Measurements from ENCODE around the gene SLC25A29.

Gene SLC25A29

DNA sequence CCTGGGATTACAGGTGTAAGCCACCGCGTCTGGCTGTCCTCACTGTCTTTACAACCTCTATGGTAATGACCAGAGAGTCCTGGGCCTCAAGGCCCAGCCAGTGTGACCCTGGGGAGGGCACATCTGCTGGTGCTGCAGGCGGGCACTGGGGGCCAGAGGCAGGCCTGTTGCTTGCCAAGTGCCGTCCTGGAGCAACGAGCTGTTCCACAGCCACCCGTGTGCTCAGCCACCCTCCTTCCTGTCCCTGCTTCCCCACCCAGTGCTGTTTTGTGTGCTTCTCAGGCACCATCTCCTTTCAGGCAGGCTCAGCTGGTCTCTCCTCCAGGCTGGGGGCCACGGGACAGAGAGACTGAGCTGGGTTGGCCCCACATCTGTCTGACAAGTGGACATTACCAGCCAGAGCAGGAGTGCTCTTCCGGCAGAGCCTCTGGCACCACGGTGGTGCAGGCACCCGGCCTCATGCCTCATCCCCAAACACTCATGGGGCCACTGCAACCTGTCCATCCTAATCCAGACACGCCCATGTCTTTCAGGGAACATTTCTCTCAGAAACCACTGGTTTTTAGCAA is 25.9 kb upstream of the SLC25A29 start:
- in situ Hi-C loops (cut with MboI; ENCODE audit: low sequenced_read_pairs) = no loop called here

DNA sequence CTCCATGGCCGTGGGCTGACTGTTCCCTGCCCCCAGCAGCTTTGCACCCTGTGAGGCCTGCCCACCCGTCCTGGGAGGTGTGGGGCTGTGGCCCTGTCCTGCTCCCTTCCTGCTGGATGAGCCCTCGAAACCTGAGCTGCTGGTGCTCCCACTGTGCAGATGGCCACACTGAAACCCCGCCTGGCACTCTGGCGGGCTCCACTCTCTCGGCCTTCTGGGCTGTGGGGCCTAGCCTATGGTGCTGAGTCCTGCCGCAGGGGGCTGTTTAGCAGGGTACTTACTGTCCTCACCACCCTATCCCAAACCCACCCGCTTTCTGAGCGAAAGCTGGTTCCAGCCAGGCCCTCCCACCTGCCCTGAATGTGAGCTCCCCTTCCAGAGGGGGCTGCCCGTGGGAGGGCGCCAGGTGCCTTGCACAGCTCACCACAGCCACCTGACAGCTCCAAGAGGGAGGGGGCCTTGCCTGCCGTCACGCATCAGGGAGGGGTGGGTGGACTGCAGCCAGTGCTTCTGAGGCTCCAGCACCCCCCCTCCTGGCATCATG is 24.2 kb upstream of the SLC25A29 start:
- in situ Hi-C loops (cut with MboI; ENCODE audit: low sequenced_read_pairs) = no loop called here

DNA sequence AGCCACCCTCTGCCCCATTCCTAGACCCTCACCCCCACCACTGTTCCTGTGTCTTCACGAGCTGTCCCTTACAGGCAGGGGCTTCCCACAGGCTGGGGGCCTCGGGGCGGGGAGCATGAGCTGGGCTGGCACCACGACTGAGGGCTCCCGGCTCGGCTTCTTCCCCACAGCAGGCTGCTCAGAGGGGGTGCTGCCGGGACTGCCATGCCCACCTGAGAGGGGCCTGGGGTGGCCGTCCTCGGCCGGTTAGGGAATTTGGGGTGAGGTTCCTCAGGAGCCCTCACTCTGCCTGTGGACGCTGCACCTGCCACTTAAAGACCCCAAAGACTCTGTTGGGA is 23.7 kb upstream of the SLC25A29 start:
- in situ Hi-C loops (cut with MboI; ENCODE audit: low sequenced_read_pairs) = no loop called here

DNA sequence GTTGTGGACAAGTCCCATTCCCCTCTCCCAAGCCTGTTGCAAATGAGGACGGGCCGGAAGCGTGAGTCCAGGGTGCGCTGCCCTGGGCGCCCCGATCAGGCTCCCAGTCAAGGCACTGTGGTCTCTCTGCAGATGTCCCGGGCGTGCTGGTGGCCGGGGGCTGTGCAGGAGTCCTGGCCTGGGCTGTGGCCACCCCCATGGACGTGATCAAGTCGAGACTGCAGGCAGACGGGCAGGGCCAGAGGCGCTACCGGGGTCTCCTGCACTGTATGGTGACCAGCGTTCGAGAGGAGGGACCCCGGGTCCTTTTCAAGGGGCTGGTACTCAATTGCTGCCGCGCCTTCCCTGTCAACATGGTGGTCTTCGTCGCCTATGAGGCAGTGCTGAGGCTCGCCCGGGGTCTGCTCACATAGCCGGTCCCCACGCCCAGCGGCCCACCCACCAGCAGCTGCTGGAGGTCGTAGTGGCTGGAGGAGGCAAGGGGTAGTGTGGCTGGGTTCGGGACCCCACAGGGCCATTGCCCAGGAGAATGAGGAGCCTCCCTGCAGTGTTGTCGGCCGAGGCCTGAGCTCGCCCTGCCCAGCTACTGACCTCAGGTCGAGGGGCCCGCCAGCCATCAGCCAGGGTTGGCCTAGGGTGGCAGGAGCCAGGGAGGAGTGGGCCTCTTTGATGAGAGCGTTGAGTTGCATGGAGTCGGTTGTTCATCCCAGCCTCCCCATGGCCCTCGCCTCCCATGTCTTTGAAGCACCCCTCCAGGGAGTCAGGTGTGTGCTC is 23.2 kb upstream of the SLC25A29 start:
- in situ Hi-C loops (cut with MboI; ENCODE audit: low sequenced_read_pairs) = no loop called here

DNA sequence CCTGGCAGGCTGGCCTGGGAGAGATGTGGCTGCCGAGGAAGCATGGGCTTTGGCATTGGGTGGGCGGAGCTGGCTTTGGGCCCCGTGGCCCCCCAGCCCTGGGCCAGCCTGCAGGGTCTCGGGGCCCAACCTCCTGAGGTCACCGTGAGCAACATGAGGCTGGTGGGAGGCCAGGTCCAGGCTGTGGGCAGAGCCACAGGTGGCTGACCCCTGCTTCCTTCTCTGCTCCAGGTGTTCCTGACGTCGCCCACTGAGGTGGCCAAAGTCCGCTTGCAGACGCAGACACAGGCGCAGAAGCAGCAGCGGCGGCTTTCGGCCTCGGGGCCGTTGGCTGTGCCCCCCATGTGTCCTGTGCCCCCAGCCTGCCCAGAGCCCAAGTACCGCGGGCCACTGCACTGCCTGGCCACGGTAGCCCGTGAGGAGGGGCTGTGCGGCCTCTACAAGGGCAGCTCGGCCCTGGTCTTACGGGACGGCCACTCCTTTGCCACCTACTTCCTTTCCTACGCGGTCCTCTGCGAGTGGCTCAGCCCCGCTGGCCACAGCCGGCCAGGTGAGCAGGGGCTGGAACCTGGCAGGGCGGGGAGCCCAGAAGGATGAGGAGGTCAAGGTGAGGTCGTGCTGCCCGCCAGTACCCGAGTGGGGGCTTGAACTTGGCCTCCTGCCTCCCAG is 22.4 kb upstream of the SLC25A29 start:
- in situ Hi-C loops (cut with MboI; ENCODE audit: low sequenced_read_pairs) = no loop called here

DNA sequence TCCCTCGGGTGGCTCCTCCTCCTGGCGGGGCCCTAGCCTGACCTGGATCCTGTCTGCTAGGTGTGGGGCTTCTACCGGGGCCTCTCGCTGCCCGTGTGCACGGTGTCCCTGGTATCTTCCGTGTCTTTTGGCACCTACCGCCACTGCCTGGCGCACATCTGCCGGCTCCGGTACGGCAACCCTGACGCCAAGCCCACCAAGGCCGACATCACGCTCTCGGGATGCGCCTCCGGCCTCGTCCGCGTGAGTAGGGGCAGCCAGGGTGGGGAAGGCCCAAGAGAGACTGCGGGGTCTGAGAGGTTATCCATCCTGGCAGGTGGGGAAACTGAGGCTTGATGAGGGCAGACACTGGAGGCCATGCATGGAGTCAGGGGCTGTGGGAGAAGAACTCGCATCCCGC is 20.9 kb upstream of the SLC25A29 start:
- in situ Hi-C loops (cut with MboI; ENCODE audit: low sequenced_read_pairs) = no loop called here

DNA sequence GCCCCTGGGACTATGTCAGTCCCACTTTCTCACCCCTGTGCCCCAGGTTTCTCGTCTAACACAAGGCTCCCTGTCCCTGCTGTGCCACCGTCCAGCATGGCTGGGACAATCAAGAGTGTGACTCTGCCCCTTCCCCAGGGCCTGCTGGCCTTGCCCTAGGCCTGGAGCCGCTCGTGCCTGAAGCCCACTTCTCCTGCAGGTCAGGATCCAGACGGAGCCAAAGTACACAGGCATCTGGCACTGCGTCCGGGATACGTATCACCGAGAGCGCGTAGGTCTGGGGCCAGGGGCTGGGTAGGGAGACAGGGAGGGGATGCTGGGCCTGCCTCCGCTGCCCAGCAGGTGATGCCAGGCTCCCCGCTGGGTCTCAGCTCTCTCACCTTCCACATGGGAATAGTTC is 19.7 kb upstream of the SLC25A29 start:
- in situ Hi-C loops (cut with MboI; ENCODE audit: low sequenced_read_pairs) = no loop called here

DNA sequence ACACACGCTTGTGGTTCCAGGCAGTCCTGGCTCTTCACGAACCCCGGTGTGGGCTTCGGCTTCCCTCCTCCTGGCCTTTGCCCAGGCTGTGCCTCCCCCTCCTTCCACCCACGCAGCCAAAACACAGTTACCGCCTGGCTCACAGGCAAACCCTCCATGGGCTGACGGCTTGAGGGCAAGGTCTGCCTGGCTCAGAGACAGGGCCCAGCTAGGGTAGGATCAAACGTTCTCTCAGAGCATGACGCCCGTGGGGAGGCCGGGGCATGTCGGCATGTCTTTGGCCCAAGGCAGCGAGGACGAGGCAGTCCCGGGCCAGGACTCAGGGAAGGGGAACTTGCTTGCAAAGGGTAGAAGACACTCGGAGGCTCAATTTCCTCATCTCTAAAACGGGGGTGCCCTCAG is 19.0 kb upstream of the SLC25A29 start:
- in situ Hi-C loops (cut with MboI; ENCODE audit: low sequenced_read_pairs) = no loop called here

DNA sequence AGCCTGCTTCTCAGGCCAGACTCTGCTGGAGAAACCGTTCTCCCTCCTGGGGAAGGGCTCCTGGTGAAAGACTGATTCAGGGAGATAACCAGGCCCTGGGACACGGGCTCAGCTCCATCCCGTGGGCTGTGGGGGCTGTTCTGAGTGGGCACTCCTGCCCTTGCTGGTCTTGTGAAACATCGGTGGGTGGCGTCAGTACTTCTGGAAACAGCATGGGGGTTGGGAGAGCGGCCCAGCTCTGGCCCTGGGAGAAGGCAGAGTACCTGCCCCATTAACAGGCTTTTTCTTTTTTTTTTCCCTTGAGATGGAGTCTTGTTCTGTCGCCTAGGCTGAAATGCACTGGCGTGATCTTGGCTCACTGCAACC is 17.7 kb upstream of the SLC25A29 start:
- in situ Hi-C loops (cut with MboI; ENCODE audit: low sequenced_read_pairs) = no loop called here

DNA sequence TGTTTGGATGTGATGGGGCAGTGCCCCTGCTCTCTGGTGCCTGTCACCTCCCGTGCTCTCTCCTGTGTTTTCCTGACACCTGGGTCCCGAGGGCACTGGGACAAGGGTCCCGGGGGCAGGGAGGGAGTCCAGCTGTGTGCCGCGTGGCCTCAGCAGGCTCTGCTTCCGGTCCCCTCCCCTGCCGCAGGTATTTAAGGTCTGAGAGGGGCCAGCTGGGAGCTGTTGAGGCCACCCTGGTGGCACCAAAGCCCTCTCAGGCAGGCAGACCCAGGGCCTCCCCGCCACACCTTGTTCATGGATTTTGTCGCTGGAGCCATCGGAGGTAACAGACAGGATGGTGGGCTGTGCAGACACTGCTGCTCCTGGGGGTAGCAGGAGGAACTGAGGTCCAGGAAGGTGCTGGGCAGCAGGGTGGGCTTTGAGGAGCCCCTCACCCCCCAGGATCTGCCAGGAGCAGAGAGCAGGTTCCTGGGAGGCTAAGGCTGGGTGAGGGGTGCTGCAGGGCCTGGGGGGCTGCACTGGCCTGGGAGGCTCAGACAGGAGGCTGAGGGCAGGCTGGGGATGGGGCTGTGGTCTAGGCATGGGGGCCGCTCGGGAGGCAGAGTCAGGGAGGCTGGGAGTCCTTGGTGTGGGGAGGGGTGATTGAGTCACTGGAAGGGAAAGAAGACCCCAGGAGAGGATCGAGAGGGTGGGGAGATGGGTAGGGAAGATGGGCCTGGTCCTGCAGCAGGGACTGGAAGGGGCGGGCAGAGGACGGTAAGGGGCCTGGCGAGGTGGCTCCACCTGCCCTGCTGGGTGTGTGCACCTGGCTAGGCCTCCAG is 17.1 kb upstream of the SLC25A29 start, which contains the start of gene SLC25A47:
Gene SLC25A47 (plus strand): TSS at position 219 of the 821 bp plus-strand sequence. CDS start 76 bp downstream, at position 295.
- in situ Hi-C loops (cut with MboI; ENCODE audit: low sequenced_read_pairs) = no loop called here

DNA sequence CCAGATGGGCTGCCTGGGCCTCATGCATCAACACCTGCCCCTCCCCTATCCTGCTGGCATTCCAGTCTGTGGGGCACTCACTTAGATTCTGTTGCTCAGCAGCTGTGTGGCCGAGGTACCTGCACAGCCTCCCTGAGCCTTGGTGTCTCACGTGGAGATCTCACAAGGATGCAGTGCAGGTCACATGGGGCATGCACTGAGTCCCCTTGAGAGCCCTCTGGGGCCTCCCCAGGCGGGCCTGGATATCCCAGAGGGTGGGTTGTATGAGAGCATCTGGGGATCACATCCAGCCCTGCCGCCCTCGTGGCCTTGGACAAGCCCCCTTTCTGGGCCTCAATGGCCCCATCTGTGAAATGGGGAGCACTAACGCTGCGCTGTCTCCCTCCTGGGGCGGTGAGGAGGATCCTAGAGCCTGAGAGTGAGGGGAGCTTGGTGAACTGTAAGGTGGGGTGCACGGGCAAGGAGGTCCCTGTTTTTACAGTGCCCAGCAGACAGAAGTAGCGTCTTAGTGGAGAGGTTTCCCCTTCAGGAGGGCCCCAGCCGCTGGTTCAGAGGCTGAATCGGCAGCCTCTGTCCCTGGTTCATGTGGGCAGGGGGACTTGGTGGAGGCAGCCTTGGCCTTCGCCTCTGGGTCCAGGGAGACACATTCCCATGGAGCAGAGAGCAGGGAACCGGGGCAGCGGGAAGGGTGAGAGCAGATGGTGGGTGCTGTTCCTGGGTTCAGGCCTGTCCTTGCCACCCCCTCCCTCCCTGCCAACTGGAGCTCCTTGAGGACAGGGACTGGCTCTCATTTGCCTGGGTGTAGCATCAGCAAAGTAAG is 16.1 kb upstream of the SLC25A29 start:
- in situ Hi-C loops (cut with MboI; ENCODE audit: low sequenced_read_pairs) = no loop called here

DNA sequence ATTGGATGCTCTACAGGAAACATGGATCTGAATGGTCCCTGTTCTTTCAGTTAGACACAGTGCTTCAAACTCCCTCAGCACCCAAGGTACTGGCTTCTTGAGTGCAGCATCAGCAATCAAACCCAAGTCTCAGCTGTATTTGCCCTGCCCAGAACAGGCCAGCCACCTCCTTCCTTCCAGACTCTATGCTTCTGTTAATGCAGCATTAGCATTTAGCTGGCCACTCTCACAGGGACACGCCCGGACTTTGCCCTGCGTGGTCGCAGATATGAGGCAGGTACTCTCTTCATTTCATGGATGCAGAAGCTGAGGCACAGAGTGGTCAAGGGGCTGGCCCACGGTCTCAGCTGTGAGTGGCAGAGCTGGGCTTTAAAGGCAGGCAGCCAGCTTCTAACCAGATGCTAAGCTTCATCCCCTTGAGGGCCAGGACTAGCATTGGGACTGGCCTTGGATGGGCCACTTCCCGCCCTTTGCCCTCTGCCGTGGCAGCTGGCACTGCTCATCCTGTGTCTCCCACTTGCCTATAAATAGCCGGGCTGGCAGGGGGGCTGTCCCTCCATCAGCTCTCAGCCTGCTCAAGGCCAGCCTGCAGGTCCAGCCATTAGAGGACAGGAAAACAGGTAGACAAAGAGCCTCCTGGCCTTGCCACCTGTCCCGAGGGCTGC is 15.4 kb upstream of the SLC25A29 start:
- in situ Hi-C loops (cut with MboI; ENCODE audit: low sequenced_read_pairs) = no loop called here

DNA sequence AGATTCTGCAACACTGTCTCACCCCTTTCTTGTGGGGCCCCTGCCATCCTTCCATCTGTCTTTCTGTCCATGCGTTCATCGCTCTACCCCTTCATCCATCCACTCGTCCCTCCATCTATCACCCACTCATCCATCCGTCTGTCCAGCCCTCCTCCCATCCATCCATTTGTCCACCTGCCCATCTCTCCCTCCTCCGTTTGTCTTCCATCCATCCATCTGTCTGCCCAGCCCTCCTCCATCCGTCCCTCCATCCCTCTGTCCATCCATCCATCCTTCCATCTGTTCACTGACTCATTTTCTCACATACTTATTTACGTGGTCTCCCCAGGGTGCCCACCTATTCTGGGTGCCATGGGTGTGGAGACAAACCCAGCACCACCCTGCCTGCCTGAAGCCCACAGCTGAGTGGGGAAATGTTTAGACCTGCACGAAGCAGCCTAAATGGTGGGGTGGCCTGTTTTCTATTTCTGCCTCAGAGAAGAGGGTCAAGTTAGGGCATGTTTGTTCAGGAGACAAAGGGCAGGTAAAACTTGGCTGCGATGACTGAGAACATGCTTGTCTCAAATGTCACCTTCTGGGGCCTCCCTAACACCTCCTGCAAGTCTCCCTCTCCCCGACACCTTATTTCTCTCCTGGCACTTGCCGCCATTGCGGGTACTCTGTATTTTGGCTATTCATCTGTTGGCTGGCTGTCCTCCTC is 14.1 kb upstream of the SLC25A29 start:
- in situ Hi-C loops (cut with MboI; ENCODE audit: low sequenced_read_pairs) = no loop called here

DNA sequence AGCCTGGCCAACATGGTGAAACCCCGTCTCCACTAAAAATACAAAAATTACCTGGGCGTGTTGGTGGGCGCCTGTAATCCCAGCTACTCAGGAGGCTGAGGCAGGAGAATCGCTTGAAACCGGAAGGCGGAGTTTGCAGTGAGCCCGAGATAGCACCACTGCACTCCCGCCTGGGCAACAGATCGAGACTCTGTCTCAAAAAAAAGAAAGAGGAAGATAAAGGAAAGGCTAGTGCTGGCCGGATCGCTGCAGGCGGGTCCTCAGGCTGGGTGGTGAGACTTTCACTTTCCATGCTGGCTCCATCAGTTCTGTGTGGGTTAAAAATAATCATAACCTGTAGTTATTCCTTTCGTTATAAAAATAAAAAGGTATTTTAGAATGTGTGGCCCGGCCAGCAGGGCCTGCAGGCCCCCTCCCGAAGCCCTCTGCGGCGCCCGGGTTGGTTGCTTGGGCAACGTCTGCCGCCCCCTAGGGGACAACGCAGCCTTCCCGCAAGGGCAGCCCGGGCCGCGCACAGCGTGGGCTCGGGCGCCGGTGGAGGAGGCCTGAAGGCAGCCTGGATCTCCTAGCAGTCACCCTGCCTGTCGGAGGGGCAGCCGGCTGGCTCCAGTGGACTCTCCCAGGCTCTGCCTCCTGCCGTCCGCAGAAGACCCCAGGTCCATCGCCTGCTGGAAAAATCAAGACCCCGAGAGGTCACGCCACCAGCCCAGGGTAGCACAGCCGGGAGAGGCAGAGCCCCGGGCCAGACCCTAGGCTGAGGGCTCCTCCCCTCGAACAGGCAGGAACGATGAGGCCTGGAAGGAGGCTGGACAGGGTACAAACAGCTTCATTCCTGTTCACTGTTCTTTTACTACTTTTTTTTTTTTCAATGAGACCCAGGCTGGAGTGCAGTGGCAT is 11.9 kb upstream of the SLC25A29 start:
- in situ Hi-C loops (cut with MboI; ENCODE audit: low sequenced_read_pairs) = no loop called here

DNA sequence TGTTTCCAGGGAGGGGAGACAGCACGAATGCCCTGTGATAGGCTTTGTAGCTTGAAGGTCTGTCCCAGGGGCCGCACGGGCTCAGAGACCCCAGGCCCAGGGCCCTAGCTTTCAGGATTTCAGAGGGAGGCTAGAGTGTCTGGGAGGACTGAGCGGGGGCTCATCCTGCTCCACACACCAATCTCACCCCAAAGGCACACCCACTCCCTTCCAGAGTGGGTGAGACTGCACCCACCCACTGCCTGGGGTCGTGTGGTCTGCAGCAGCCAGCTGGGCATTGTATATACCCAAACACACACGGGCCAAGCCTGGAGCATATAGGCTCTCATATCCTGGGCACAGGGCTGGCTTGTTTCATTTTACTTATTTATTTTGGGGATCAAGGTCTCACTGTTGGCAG is 11.1 kb upstream of the SLC25A29 start:
- in situ Hi-C loops (cut with MboI; ENCODE audit: low sequenced_read_pairs) = no loop called here

DNA sequence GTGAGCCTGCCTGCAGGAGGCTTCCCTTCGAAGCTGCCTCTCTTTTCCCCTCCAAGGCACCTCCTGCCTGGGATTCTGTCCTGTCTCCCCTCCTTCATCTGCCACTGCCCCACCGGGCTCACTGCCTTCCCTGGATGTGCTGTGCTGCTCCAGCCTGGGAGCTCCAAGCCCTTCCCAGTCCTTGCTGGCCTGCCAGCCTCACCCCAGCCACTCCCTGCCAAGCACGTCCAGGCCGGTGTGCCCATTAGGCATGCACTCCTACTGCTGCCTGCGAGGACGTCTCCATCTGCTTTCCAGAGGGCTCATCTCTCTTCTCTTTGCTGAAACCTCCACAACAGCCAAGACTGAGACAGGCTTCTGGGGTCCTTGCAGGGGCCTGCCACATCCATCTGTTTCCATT is 8.5 kb upstream of the SLC25A29 start:
- in situ Hi-C loops (cut with MboI; ENCODE audit: low sequenced_read_pairs) = no loop called here

DNA sequence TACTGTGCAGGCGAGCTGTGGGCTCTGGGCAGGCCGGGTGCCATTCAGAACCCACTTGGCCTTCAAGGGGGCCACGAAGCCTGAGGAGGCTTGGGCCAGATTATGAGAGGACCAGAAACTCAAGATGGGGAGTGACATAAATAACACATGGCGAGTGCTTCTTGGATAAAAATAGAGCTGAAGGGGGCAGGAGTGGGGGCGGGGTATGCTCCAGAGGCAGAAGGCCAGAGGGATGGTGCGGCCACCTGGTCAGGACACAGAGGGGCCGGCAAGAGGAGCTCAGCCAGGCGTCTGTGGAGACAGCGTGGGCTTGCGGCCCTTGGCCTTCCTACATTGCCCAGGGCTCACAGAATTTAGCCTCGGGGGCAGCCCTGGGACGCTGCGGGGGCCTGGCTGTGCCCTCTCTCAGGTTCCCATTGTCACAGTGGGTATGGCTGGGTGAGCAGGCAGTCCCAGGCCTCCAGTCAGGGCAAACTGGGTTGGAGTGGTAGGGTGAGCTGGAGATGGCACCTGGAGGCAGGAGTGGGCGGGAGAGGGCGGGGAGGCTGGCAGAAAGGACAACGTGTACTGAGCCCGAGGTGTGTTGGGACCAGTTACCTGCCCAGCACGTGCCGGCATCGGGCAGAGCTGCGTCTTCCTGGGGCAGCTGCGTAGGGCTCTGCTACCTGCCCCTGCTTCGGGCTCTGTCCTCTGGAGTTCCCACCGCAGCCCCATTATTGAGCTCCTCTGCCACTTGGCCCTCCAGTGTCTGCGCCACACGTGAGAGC is 7.4 kb upstream of the SLC25A29 start:
- in situ Hi-C loops (cut with MboI; ENCODE audit: low sequenced_read_pairs) = no loop called here

Data from HL-60/S4 (cell line).